Neural crest cell (in vitro differentiated cells): ENCODE data around the gene HOXA6. TPM values are rescaled to one million over a fixed set of nuclear protein-coding genes. Genes with fewer than 3 reads are reported as not detected.
A peak's percentile ranks its signal among the peaks of the same experiment; 100 is the strongest.

ENCODE experiments used
- DNase-seq: peaks from one replicate; pipeline ENCODE4 v3.0.0; 2021; ENCODE audit warnings: low read depth, mixed read lengths, low spot score
- H3K27ac Mint-ChIP-seq: one replicate; pipeline ENCODE4 v1.8.0; 2021; ENCODE audit warnings: mild to moderate bottlenecking, mixed read lengths; ENCODE audit not compliant: unreplicated experiment
- H3K27me3 Mint-ChIP-seq: 2 replicates; pipeline ENCODE4 v1.8.0; 2021; ENCODE audit warnings: low read depth, mild to moderate bottlenecking, mixed read lengths
- H3K36me3 Mint-ChIP-seq: 2 replicates; pipeline ENCODE4 v1.8.0; 2021; ENCODE audit warnings: low read depth, mild to moderate bottlenecking, mixed read lengths
- H3K4me1 Mint-ChIP-seq: 2 replicates; pipeline ENCODE4 v1.8.0; 2021; ENCODE audit warnings: mixed read lengths
- H3K4me3 Mint-ChIP-seq: one replicate; pipeline ENCODE4 v1.8.0; 2021; ENCODE audit warnings: mild to moderate bottlenecking, mixed read lengths
- H3K9me3 Mint-ChIP-seq: 2 replicates; pipeline ENCODE4 v1.8.0; 2021; ENCODE audit warnings: mixed read lengths
- CTCF ChIP-seq: fragments of 200-600 bp; sonication (generic); conservative IDR thresholded peaks from 2 replicates; pipeline ENCODE4 v1.5.0; 2021; ENCODE audit warnings: antibody characterized with exemption, mild to moderate bottlenecking
- total RNA-seq: library from RNA; stranded (reverse); gene quantifications from 2 replicates; pipeline ENCODE4 v1.2.1, GENCODE V29; 2021

HOXA6 gene
- total RNA-seq, 1 donor from 2014 or later, result 1.6 TPM

GRCh38 chr7:27110186-27111031 is 37.2 kb downstream of the HOXA6 start:
- DNase-seq, result no peak
- Mint-ChIP-seq H3K4me1 (peaks cover 66% of the 10 kb centered on the region), H3K4me3 (peak overlapping the region; percentile 99), H3K27ac (no peak overlapping the region), H3K9me3 (no peaks in the 10 kb centered on the region), H3K36me3 (peaks cover 9% of the 10 kb centered on the region), H3K27me3 (peaks cover 93% of the 10 kb centered on the region)
- no peak for TF ChIP-seq CTCF

GRCh38 chr7:27109466-27110185 is 37.9 kb downstream of the HOXA6 start:
- Mint-ChIP-seq H3K9me3 (no peaks in the 10 kb centered on the region), H3K36me3 (peaks cover 9% of the 10 kb centered on the region), H3K4me3 (peak overlapping the region; percentile 99), H3K4me1 (peaks cover 67% of the 10 kb centered on the region), H3K27ac (no peak overlapping the region), H3K27me3 (peaks cover 93% of the 10 kb centered on the region)
- no peak for TF ChIP-seq CTCF
- DNase-seq, result no peak

- no peak for TF ChIP-seq CTCF
- Mint-ChIP-seq H3K27ac (peak overlapping the region; percentile 77), H3K9me3 (no peaks in the 10 kb centered on the region), H3K4me3 (peak overlapping the region; percentile 99), H3K27me3 (peaks cover 96% of the 10 kb centered on the region), H3K4me1 (peaks cover 73% of the 10 kb centered on the region), H3K36me3 (peaks cover 9% of the 10 kb centered on the region)
- no peak for DNase-seq
These were observed 39.0 kb downstream of the HOXA6 start for GRCh38 chr7:27108390-27109127.

GRCh38 chr7:27107391-27108381 is 39.9 kb downstream of the HOXA6 start:
- Mint-ChIP-seq H3K9me3 (no peaks in the 10 kb centered on the region), H3K4me3 (peak overlapping the region; percentile 99), H3K27ac (peak overlapping the region; percentile 97), H3K36me3 (peaks cover 13% of the 10 kb centered on the region), H3K4me1 (peaks cover 77% of the 10 kb centered on the region), H3K27me3 (peaks cover 97% of the 10 kb centered on the region)
- TF ChIP-seq CTCF, result no peak
- no peak for DNase-seq

- peak overlapping the region; percentile 99 for H3K4me3 Mint-ChIP-seq
- peaks cover 96% of the 10 kb centered on the region for H3K27me3 Mint-ChIP-seq
- no peak for DNase-seq
- H3K4me1 Mint-ChIP-seq, result peaks cover 81% of the 10 kb centered on the region
- peaks cover 13% of the 10 kb centered on the region for H3K36me3 Mint-ChIP-seq
- peak overlapping the region; percentile 97 for H3K27ac Mint-ChIP-seq
- no peak for TF ChIP-seq CTCF
- H3K9me3 Mint-ChIP-seq, result no peaks in the 10 kb centered on the region
These were observed 40.7 kb downstream of the HOXA6 start for GRCh38 chr7:27106901-27107240.
